CD4-positive, alpha-beta T cell (primary cell): ENCODE results near the gene CREB3L2. TPM values are rescaled to one million over a fixed set of nuclear protein-coding genes. Genes with fewer than 3 reads are reported as not detected.

ENCODE experiments used
- ATAC-seq: fragments of 200-7000 bp; cut with Tn5 transposase; one replicate; pipeline ENCODE4 v1.10.0; 2022; ENCODE audit warnings: mild to moderate bottlenecking; ENCODE audit not compliant: poor library complexity
- CTCF ChIA-PET: fragments of 350-600 bp; sonication (Branson Sonifier 250); formaldehyde crosslinking; loops from one replicate; lab custom pipeline; 2021; ENCODE audit warnings: antibody characterized with exemption, inconsistent platforms; lab: Charles Lee
- POLR2A ChIA-PET: fragments of 350-600 bp; sonication (Branson Sonifier 250); formaldehyde crosslinking; loops from one replicate; lab custom pipeline; 2021; ENCODE audit warnings: antibody characterized with exemption, inconsistent platforms; lab: Charles Lee
- DNase-seq, 14 experiments: peaks; one replicate each; pipeline ENCODE4 v3.0.0-alpha.2; 2013 to 2020; ENCODE audit warnings: mixed read lengths in 2 of 14
- H3K27ac ChIP-seq, 2 donors: one replicate each; pipeline versions ENCODE4 v1.5.1 to v1.7.0; 2013; ENCODE audit warnings: low read length in 2 of 2, low read depth in 1 of 2, mild to moderate bottlenecking in 1 of 2
- H3K27me3 ChIP-seq, 2 experiments: 1 replicate in 1 of 2; 2 replicates in 1 of 2; pipeline versions ENCODE4 v1.6.1 to v1.7.0; 2013; ENCODE audit warnings: low read length in 2 of 2, control low read depth in 1 of 2, mild to moderate bottlenecking in 1 of 2, moderate library complexity in 1 of 2; ENCODE audit not compliant: insufficient read depth in 2 of 2, control insufficient read depth in 1 of 2
- H3K36me3 ChIP-seq: one replicate; pipeline ENCODE4 v1.6.1; 2013; ENCODE audit warnings: low read length, control low read depth; ENCODE audit not compliant: insufficient read depth
- H3K4me1 ChIP-seq: one replicate; pipeline ENCODE4 v1.6.1; 2013; ENCODE audit warnings: low read length, control low read depth; ENCODE audit not compliant: insufficient read depth
- H3K4me3 ChIP-seq: one replicate; pipeline ENCODE4 v1.5.1; 2013; ENCODE audit warnings: mild to moderate bottlenecking, low read length, moderate library complexity
- H3K9me3 ChIP-seq, 2 experiments: 1 replicate in 1 of 2; 2 replicates in 1 of 2; pipeline versions ENCODE4 v1.6.1 to v1.7.0; 2013; ENCODE audit warnings: low read length in 2 of 2, mild to moderate bottlenecking in 2 of 2, control low read depth in 1 of 2, moderate library complexity in 1 of 2; ENCODE audit not compliant: control insufficient read depth in 1 of 2, insufficient read depth in 1 of 2
- H3K27ac Mint-ChIP-seq: one replicate; pipeline ENCODE4 v1.8.0; 2020; ENCODE audit warnings: mixed read lengths
- H3K27me3 Mint-ChIP-seq: one replicate; pipeline ENCODE4 v1.8.0; 2021; ENCODE audit warnings: mixed read lengths
- H3K36me3 Mint-ChIP-seq: one replicate; pipeline ENCODE4 v1.8.0; 2021; ENCODE audit warnings: low read depth, mixed read lengths
- H3K4me1 Mint-ChIP-seq: one replicate; pipeline ENCODE4 v1.8.0; 2021; ENCODE audit warnings: low read depth, mixed read lengths
- H3K4me3 Mint-ChIP-seq: one replicate; pipeline ENCODE4 v1.8.0; 2020; ENCODE audit warnings: mild to moderate bottlenecking, mixed read lengths
- H3K9me3 Mint-ChIP-seq: one replicate; pipeline ENCODE4 v1.8.0; 2020; ENCODE audit warnings: mixed read lengths
- intact Hi-C, 2 experiments: fragments of 100-400 bp; cut with DNase I in 1 of 2; cut with micrococcal nuclease in 1 of 2; formaldehyde crosslinking; loops; one replicate each; pipeline versions ENCODE4 v1.15.1 to v1.9.0; 2023 to 2025; cut with DNase I, micrococcal nuclease
- total RNA-seq, 174 experiments: library from RNA in 2 of 174; stranded (reverse) in 2 of 174; gene quantifications; one replicate each; pipeline ENCODE4 v1.2.3 and lab custom pipeline; 2021 to 2026
- TF ChIP-seq, protein P1 (sequence below): fragments of 200-600 bp; IDR thresholded peaks from one replicate; pipeline ENCODE4 v1.8.0; 2022; ENCODE audit warnings: antibody characterized with exemption, mild to moderate bottlenecking

Gene CREB3L2
- total RNA-seq, 2 experiments from 2014 or later, result 11.7 to 12.9 TPM

GRCh38 chr7:137977173-137977572, 24.7 kb downstream of the CREB3L2 start:
- Histone ChIP-seq H3K4me3 (no peak overlapping the region), H3K27me3 (no peaks in the 10 kb centered on the region), H3K9me3 (no peaks in the 10 kb centered on the region), H3K27ac (no peak overlapping the region), H3K4me1 (peaks cover 4% of the 10 kb centered on the region), H3K36me3 (no peaks in the 10 kb centered on the region)
- CTCF ChIA-PET, result no interaction called here
- H3K27me3 Mint-ChIP-seq, result no peaks in the 10 kb centered on the region
- peaks cover 8% of the 10 kb centered on the region for H3K4me1 Mint-ChIP-seq
- H3K27ac Mint-ChIP-seq, result no peak overlapping the region
- DNase-seq (no peak), ATAC-seq (no peak)
- POLR2A ChIA-PET, result no interaction called here
- TF ChIP-seq, protein P1, sequence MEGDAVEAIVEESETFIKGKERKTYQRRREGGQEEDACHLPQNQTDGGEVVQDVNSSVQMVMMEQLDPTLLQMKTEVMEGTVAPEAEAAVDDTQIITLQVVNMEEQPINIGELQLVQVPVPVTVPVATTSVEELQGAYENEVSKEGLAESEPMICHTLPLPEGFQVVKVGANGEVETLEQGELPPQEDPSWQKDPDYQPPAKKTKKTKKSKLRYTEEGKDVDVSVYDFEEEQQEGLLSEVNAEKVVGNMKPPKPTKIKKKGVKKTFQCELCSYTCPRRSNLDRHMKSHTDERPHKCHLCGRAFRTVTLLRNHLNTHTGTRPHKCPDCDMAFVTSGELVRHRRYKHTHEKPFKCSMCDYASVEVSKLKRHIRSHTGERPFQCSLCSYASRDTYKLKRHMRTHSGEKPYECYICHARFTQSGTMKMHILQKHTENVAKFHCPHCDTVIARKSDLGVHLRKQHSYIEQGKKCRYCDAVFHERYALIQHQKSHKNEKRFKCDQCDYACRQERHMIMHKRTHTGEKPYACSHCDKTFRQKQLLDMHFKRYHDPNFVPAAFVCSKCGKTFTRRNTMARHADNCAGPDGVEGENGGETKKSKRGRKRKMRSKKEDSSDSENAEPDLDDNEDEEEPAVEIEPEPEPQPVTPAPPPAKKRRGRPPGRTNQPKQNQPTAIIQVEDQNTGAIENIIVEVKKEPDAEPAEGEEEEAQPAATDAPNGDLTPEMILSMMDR, result no peak
- intact Hi-C loops, result no loop called here
- no peak overlapping the region for H3K4me3 Mint-ChIP-seq
- peaks cover 12% of the 10 kb centered on the region for H3K36me3 Mint-ChIP-seq
- no peaks in the 10 kb centered on the region for H3K9me3 Mint-ChIP-seq

DNA sequence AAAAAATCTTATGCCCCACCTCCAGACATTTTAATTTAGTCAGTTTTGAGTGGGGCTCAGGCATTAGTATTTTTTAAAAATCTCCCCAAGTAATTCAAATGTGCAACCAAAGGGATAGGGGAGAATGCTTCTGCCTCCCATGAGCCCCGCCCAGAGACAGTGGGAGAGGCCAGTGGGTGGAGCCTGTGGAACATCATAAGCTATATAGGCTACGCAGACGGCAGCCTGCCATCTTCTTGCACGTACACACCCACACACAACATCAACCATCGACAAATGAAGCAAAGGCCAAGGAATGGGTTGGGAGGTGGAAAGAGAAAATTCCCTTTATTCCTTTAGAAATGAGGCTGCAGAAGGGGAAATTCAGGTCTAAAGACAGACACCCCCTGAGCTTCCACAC, 25.2 kb downstream of the CREB3L2 start:
- CTCF ChIA-PET, result no interaction called here
- H3K36me3 Mint-ChIP-seq, result peaks cover 11% of the 10 kb centered on the region
- intact Hi-C loops, result no loop called here

DNA sequence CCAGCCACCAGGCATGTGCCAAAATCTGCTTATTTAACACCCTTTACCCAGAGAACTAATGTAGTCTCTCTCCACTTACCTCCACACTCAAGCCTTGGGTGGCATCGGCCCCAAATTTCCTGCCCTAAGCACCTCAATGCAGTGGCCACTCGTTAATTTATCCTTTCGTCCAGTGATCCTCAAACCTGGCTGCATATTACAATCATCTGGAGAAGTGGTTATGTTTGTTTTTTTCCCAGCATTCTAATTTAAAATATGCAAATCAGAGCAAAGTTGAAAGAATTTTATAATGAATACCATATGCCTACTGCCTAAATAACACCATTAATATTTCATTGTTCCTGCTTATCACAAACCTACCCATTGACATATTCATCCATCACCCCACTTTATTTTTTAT, 25.7 kb downstream of the CREB3L2 start:
- no peak for DNase-seq
- Mint-ChIP-seq H3K9me3 (no peaks in the 10 kb centered on the region), H3K27me3 (no peaks in the 10 kb centered on the region), H3K4me1 (peaks cover 8% of the 10 kb centered on the region), H3K27ac (no peak overlapping the region), H3K36me3 (peaks cover 6% of the 10 kb centered on the region), H3K4me3 (no peak overlapping the region)
- no peak for ATAC-seq
- Histone ChIP-seq H3K27me3 (no peaks in the 10 kb centered on the region), H3K9me3 (no peaks in the 10 kb centered on the region), H3K36me3 (no peaks in the 10 kb centered on the region), H3K4me1 (peaks cover 4% of the 10 kb centered on the region), H3K27ac (no peak overlapping the region), H3K4me3 (no peak overlapping the region)
- ChIA-PET CTCF (no interaction called here), POLR2A (no interaction called here)
- intact Hi-C loops, result no loop called here
- TF ChIP-seq, protein P1, result no peak

More for the DNA sequence above, 25.2 kb downstream of the CREB3L2 start:
- Histone ChIP-seq H3K27ac (no peak overlapping the region), H3K36me3 (no peaks in the 10 kb centered on the region), H3K9me3 (no peaks in the 10 kb centered on the region), H3K27me3 (no peaks in the 10 kb centered on the region), H3K4me1 (peaks cover 4% of the 10 kb centered on the region), H3K4me3 (no peak overlapping the region)
- Mint-ChIP-seq H3K4me3 (no peak overlapping the region), H3K27ac (no peak overlapping the region), H3K27me3 (no peaks in the 10 kb centered on the region), H3K4me1 (peaks cover 8% of the 10 kb centered on the region), H3K9me3 (no peaks in the 10 kb centered on the region)
- POLR2A ChIA-PET, result no interaction called here
- DNase-seq (no peak), ATAC-seq (no peak)
- TF ChIP-seq, protein P1, result no peak
